Transverse colon (tissue), 4 donors: ENCODE results near the gene NFIC.

Experiments used
- CTCF ChIP-seq, 5 experiments: fragments of 200-600 bp in 3 of 5; fragments of 450-650 bp in 2 of 5; sonication (generic) in 3 of 5; IDR thresholded peaks; 1 replicate in 2 of 5; 2 replicates in 3 of 5; pipeline ENCODE4 v1.5.1; 2016 to 2017; ENCODE audit warnings: antibody characterized with exemption in 5 of 5, inconsistent platforms in 3 of 5, mild to moderate bottlenecking in 2 of 5, moderate library complexity in 1 of 5
- EP300 ChIP-seq: sonication (generic); formaldehyde crosslinking; IDR thresholded peaks from one replicate; pipeline ENCODE4 v1.6.1; 2017; ENCODE audit warnings: antibody characterized with exemption, low read depth
- POLR2A ChIP-seq: fragments of 450-650 bp; IDR thresholded peaks from one replicate; pipeline ENCODE4 v1.6.1; 2016; ENCODE audit warnings: antibody characterized with exemption, mild to moderate bottlenecking, moderate library complexity
- POLR2AphosphoS5 ChIP-seq, 3 donors: sonication (generic); formaldehyde crosslinking; IDR thresholded peaks; one replicate each; pipeline ENCODE4 v1.6.1; 2016; ENCODE audit warnings: antibody characterized with exemption in 3 of 3

GRCh38 chr19:3444695-3445234 lies 78.4 kb downstream of the NFIC start:
- TF ChIP-seq POLR2A: no peak
- no peak for TF ChIP-seq CTCF (IDR thresholded peaks at IDR 0.05)
- peak in 1 of 3 donors; percentile 28 for TF ChIP-seq POLR2AphosphoS5 (IDR thresholded peaks at IDR 0.05)
- no peak for TF ChIP-seq EP300
